Muscle of back (tissue), 11 donors: Measurements from ENCODE around the gene DDR2. TPM values are rescaled to one million over a fixed set of nuclear protein-coding genes. Genes with fewer than 3 reads are reported as not detected.
"Not testable (repeated sequence)": the region's sequence is repeated elsewhere in the genome, so short reads cannot be mapped to it uniquely, and the experiment has no call there.

ENCODE experiments used
- DNase-seq, 3 donors: peaks; one replicate each; pipeline versions ENCODE4 v3.0.0 to v3.0.0-alpha.2; 2013
- polyA plus RNA-seq, 10 donors: library from polyadenylated mRNA; unstranded; fragments of 120-200 nt; gene quantifications; one replicate each; pipeline ENCODE4 v1.2.1, GENCODE V29; 2013; ENCODE audit not compliant: insufficient read length in 10 of 10

DDR2 gene
- polyA plus RNA-seq, 10 donors, result 44.9 to 60.7 (median 52.3) TPM

DNA sequence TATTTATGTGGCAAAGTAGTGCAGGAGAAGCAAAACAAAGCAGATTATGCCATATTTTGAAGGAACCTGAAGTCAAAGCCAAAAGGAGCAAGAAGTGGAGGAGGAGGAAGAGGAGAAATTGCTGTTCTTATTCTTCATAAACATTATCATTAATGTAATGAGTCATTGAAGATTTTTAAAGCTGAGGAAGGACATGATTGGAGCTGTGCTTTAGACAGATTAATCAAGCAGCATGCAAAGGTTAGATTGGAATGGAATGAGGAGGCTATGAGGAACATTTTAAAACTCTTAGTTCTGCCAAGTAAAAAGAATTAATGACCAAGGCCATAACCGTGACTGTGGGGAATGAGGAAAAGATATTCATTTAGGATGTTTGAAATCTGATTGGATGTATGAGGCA lies 125.2 kb downstream of the DDR2 start:
- DNase-seq, result no peak

- no peak for DNase-seq
Observed at GRCh38 chr1:162765788-162766187, 133.5 kb downstream of the DDR2 start.

- DNase-seq, result peak in 2 of 3 donors; percentile 11 to 19
Observed at GRCh38 chr1:162772571-162773154, 140.4 kb downstream of the DDR2 start.

DNA sequence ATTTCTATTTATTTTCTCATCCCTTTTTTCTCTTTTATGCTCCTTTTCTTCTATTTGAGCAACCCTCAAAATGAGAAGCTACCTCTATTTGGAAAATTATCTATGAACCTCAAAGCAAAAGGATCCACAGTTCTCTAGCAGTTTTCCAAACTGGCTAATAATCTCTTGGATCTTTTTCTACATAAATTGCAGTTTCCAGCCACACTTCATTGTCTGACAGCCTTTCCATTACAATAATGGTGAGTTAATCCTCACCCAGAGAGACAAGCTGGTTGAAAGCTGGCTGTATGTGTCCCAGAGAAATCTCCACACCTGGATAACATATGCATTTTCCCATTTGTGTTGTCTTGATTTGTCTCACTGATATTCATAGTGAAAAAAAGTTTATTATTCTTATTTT lies 141.7 kb downstream of the DDR2 start:
- DNase-seq, result no peak

- no peak for DNase-seq
Observed at GRCh38 chr1:162779043-162779442, 146.8 kb downstream of the DDR2 start.

- no peak for DNase-seq
Observed at GRCh38 chr1:162782671-162783070, 150.4 kb downstream of the DDR2 start.

DNA sequence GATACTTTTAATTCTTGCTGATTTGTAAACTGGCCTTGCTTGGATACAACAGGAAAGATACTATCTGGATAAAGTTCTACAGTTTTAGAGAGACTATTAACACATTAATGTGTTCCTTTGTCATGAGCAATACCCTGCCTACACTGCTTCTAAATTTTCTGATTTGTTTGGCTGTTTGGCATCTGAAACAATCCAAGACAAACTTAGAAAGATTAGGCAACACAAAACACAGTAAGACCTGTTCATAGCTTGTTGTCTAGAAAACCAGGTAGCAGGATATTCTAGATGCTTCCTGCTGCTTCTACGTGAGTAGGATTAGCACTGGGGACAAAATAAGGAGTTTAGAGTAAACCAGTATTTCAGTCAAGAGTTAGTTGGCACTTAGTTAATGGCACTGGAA lies 152.7 kb downstream of the DDR2 start:
- DNase-seq, result not testable (repeated sequence)

- DNase-seq, result not testable (repeated sequence)
Observed at GRCh38 chr1:162788783-162789182, 156.5 kb downstream of the DDR2 start.

- peak; percentile 58 to 83 (median 69) for DNase-seq
Observed at GRCh38 chr1:162790303-162790984, 158.2 kb downstream of the DDR2 start, which contains the start of gene HSD17B7. Gene HSD17B7, plus strand, starts transcription at chr1:162790702. Its CDS starts 99 bp downstream, at chr1:162790801.

DNA sequence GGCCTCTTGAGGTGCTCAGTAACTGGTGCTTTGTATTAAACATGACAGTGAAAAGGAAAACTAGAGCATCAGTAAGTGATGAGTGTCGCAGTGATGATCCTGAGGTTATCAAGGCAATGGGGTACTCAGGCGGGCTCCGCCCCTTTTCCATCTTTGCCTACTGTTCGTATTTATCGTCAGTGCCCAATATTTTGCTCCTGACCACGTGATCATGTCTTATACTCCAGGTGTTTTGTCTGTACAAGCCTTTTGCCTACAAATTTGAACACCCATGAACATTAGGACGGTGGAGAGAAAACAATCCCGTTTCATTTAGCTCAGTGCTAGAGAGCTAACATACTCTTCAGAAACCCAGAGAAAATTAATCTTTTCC lies 158.7 kb downstream of the DDR2 start:
- DNase-seq, result peak in 1 of 3 donors; percentile 37

DNA sequence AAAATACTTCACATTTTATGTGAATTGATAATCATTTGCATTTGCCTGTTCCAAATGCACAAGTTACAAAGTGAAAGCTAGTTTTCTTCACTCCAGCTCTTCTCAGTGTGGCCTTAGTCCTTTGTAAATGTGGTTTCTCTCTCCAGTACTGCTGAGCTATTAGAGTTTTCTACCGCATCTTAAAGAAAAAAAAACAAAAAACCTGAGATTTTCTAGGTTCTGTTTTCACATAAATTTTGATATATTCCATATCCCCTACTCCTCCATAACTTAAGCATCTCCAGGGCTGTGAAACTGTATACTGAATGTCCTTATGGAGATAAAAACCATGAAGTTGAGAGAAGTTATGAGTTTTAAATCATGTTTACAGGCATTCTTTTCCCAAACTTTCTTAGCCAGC lies 162.0 kb downstream of the DDR2 start:
- DNase-seq, result not testable (repeated sequence)

DNA sequence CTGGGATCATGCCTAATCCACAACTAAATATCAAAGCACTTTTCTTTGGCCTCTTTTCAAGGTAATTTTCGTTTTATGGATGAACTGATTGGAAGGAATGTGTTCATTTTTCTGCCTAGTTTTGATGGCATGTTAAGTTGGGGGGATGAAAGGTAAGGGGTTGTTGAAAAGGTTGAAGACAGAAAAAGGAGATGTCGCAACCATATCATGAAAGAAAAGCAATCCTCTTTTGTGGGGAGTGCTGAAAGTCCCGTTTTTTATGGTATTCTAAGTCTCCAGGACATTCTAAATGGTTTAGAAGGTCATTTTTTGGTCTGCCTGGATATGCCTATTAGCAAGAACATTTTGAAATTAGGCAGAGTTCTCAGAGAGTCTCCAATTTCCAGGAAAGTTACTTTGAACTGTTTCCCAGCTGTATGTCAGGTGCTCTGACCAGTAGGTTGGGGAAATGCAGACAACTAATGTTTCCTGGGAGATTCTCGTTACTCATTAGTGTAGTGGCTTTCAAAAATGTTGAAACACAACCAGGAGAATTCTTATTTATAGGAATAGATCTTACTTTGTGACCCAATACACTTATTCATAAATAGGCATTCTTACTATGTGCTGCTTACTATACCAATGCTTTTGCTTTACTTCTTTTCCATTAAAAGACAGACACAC lies 164.5 kb downstream of the DDR2 start:
- not testable (repeated sequence) for DNase-seq

- DNase-seq, result peak; percentile 49 to 73 (median 62)
Observed at GRCh38 chr1:162799995-162800830, 167.9 kb downstream of the DDR2 start.

- not testable (repeated sequence) for DNase-seq
Observed at GRCh38 chr1:162807503-162807902, 175.2 kb downstream of the DDR2 start.

DNA sequence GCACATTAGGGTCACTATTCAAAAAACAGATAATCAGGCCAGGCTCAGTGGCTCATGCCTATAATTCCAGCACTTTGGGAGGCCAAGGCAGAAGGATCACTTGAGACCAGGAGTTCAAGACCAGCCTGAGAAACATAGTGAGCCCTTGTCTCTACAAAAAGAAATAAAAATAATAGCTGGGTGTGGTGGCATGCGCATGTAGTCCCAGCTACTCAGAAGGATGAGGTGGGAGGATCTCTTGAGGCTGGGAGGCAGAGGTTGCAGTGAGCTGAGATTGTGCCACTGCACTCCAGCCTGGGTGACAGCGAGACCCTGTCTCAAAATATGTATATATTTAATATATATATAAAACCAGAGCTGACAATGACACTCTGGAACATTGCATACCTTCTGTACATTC lies 180.1 kb downstream of the DDR2 start:
- DNase-seq, result not testable (repeated sequence)

- not testable (repeated sequence) for DNase-seq
Observed at GRCh38 chr1:162818136-162818535, 185.9 kb downstream of the DDR2 start.

- not testable (repeated sequence) for DNase-seq
Observed at GRCh38 chr1:162818666-162819065, 186.4 kb downstream of the DDR2 start.

DNA sequence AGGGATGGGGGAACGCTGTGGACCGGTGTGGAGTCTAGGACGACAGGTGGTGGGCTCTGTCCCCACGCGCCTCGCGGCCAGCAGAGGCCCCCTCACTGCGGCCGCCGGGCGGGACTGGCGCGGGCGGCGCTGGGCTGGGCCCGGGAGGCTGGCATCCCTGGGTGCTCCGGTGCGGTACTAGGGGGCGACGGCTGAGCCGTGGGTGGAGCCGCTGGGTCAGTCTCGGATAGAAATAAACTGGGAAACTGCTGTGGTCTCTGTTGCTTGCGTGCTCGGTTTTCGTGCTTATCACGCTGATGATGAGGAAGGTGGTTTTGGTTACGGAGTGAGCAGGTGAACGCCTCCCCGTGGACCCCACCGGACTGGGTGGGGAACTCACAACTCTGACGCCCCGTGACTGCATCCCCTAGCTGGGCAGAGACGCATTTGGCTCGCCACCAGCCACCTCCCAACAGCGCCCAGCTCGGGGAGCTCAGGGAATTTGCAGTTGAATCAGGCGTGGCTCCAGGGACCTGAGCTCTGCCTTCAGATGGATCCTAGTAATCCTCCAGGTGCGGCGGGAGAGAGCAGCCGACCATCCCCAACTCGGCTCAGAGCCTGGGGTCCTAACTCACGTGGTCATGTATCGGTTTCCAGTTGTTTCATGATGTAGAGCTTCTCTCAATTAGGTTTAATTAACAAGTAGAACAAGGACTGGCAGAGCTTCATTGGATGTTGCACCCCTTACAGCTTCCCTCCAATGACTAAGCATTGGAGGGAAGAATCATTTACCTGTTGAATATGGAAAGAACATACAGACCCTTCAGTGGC lies 190.3 kb downstream of the DDR2 start:
- no peak for DNase-seq

GRCh38 chr1:162823231-162823630 lies 191.0 kb downstream of the DDR2 start:
- no peak for DNase-seq

DNA sequence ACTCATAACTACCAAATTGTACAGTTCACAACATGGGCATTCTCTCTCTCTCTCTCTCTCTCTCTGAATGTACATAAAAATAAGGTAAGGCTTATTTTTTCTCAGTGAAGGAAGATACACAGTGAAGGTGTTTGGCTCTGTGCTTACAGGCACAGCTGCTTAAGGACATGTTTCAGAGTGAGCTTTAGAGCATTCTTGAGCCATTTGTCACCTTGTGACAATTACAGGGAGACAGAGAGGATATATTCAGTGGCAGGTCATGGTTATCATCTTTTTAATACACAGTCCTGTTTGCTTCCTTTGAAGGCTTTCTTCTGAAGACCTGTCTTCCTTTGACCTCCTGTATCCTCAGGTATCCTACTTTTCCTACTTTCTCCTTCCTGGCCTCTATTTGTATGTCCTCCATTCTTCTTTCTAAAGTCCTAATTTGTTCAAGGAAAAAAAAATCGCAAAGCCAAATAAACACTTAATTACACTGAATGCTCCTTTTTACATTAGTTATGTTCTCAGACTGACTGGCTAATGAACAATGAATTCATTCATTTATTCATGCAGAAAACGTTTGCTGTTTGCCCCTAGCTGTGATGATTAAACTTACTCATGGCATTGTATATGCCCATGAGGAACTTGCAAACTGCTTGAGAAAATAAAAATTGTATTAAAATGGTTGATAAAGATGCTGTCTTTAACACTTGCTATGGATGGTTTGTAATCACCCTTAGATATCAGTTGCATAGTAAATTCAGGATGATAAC lies 191.7 kb downstream of the DDR2 start:
- DNase-seq, result no peak
